ENCODE results near the gene OR8S1. TPM values are rescaled to one million over a fixed set of nuclear protein-coding genes. Genes with fewer than 3 reads are reported as not detected.

Gene OR8S1
- total RNA-seq: not detected in 2 replicates

DNA sequence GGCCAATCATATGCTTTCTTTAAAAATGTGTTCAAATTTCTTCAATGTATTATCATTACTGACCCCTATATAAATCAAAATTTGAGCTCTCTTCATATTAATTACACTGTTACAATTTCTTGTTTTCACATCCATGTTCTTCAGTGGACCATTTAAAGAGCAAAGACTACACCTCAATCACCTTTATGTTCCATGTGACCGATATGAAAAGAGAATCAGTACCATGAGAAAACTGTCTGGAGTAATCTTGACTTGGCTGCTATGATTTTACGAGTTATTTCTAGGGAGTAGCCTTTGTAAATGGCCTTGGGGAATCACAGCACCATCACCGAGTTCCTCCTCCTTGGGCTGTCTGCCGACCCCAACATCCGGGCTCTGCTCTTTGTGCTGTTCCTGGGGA, at the start of gene OR8S1:
Gene OR8S1 (plus strand): TSS at position 301 of the 400 bp plus-strand sequence. CDS start 0 bp downstream, at position 301.

DNA sequence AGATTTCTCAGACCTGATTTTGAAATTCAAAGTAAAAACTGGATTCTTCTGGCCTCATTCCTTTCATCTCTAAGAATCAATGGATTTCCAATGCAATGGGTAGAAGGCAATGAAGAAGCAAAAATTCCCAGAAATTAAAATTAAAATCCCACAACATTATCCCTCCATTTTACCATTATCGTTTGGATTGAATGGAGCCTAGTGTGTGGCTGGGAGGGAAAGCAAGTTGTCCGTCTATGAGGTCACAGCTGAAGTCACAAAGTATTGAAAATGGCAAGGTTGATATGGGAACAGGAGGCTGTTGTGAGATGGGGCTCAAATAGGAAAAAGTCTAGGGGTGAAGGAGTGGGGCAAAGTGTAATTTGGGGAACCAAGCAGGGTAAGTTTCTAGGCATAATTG, 43.2 kb upstream of the OR8S1 start, which contains the start of gene C12orf54:
Gene C12orf54 (plus strand): TSS at position 301 of the 400 bp plus-strand sequence. CDS start 799 bp downstream, outside the sequence.

DNA sequence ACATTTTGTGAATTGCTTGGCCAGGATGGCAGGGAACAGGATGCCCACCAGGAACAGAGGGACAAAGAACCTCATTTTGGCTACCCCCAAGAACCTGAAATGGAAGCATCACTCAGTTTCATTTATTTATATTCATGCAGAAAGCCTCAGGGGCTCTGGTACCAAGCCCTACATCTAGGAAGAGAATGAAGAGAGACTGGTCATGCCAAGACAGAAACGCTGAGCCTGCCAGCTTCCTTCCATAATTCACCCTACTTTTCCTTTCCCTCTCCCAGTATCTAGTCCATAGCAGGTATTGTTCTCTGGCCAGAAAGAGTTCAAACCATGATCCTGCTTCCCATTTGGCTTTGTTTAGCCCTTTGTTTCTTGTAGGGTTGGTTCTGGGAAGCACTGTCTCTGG, 44.5 kb downstream of the OR8S1 start, which contains the start of gene LALBA:
Gene LALBA (minus strand): TSS at position 101 of the 400 bp plus-strand sequence. CDS start 26 bp downstream, at position 75.

Other genes with a start within 250 kb of the OR8S1 start
- 11.8 and 12.2 TPM in 2 replicates for gene ZNF641, start 174.7 kb upstream of the OR8S1 start, total RNA-seq
- not detected in 2 replicates for gene ANP32D, start 53.1 kb upstream of the OR8S1 start, total RNA-seq
- not detected in 2 replicates for gene C12orf54, start 43.1 kb upstream of the OR8S1 start, total RNA-seq
- not detected in 2 replicates for gene LALBA, start 44.4 kb downstream of the OR8S1 start, total RNA-seq
- gene KANSL2, start 156.6 kb downstream of the OR8S1 start, total RNA-seq: 28.3 and 33.4 TPM in 2 replicates
- gene CCNT1, start 191.1 kb downstream of the OR8S1 start, total RNA-seq: 25.7 and 27.6 TPM in 2 replicates